HPDE6-E6E7 (cell line): Measurements from ENCODE around the gene TSC22D4.

ENCODE experiments used
- DNase-seq: peaks from one replicate; pipeline ENCODE4 v3.0.0; 2011; ENCODE audit warnings: missing footprints; ENCODE audit errors: extremely low spot score

Gene TSC22D4

GRCh38 chr7:100428199-100428966 lies 50.6 kb downstream of the TSC22D4 start, which contains the start of gene ZCWPW1:
Gene ZCWPW1 (minus strand): TSS chr7:100428703. CDS start chr7:100420649, 8,054 bp downstream.
- DNase-seq, result peak; percentile 86

GRCh38 chr7:100427762-100428198 lies 51.2 kb downstream of the TSC22D4 start:
- DNase-seq, result no peak

GRCh38 chr7:100426516-100426915 lies 52.5 kb downstream of the TSC22D4 start:
- DNase-seq, result no peak

- DNase-seq, result no peak
These were observed 53.7 kb downstream of the TSC22D4 start for GRCh38 chr7:100425347-100425746.

- no peak for DNase-seq
These were observed 55.7 kb downstream of the TSC22D4 start for GRCh38 chr7:100423315-100423714.

- no peak for DNase-seq
These were observed 59.3 kb downstream of the TSC22D4 start for GRCh38 chr7:100419660-100420226.

- no peak for DNase-seq
These were observed 59.9 kb downstream of the TSC22D4 start for GRCh38 chr7:100418930-100419659.
